Measurements from ENCODE around the gene GINS3. TPM values are rescaled to one million over a fixed set of nuclear protein-coding genes. Genes with fewer than 3 reads are reported as not detected.

GINS3 gene
- polyA plus RNA-seq, 10 donors: 7.2 to 13.5 (median 8.5) TPM

DNA sequence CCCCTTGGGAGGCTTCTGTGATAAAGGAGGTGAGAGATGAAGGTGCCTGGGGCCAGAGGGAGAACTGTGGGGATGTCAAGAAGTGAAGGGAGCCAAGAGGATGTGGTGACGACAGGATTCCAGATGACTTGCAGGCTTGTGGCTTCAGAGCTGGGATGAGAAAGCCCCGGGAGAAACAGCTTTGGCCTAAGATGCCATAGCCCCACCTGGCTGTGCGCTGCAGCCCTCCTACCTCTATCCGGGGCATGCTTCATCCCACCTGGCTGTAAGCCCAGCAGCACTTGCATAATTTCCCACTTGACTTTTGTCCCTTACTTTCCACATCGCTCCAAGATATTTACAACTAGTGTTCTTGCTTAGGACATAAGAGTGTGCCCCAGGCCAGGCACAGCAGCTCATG, 29.3 kb downstream of the GINS3 start:
- DNase-seq: no peak

DNA sequence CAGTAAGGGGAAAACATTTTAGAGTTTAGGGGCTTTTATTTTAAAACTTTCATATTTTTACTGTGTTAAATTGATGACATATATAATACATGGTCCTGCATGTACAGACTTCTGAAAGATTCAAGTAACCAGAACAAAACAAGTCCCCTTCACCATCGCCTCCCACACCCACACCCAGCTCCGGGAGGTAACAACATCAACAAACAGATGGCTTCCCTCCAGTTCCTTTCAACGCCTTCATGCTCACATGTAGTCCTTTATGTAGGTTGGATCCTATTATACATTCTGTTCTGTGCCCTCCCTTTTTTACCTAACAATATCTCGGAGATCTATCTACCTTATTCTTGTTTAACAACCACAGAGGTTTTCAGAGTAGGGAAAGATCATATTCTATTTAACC, 30.5 kb downstream of the GINS3 start:
- DNase-seq: no peak

- no peak for DNase-seq
Observed at GRCh38 chr16:58425245-58425644, 33.0 kb downstream of the GINS3 start.

DNA sequence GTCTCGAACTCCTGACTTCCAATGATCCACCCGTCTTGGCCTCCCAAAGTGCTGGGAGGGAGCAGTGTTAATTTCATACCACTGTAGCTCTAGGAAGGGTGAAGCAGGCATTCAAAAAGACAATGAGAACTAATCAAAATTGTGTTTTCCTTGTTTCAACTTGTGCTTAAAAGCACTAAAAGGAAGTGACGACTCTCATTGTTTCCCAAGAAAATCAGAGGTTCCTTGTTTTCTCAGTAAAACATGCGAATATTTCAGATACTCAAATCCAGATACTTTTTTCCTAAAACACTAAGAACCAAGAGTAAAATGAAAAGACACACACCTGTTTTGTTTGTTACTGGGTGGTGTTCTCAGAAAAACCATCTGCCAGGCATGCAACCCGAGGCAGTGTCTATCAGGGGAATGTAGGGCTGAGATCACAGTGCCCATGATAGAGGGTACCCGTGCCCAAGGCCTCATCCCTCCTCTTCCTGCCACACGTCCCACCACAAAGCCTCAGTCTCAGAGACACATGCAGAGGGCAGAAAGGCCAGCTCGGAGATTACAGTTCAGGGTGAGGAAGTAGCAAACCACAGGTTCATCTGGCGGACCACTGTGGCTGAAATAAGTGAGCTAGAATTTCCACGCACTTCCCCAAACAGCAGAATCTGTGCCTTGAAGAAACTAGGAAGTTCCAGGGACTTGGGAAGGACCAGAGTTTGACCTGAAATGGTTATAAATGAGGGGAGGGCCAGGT, 33.7 kb downstream of the GINS3 start:
- peak in 1 of 3 donors; percentile 30 for DNase-seq

GRCh38 chr16:58426966-58427365, 34.7 kb downstream of the GINS3 start:
- no peak for DNase-seq

DNA sequence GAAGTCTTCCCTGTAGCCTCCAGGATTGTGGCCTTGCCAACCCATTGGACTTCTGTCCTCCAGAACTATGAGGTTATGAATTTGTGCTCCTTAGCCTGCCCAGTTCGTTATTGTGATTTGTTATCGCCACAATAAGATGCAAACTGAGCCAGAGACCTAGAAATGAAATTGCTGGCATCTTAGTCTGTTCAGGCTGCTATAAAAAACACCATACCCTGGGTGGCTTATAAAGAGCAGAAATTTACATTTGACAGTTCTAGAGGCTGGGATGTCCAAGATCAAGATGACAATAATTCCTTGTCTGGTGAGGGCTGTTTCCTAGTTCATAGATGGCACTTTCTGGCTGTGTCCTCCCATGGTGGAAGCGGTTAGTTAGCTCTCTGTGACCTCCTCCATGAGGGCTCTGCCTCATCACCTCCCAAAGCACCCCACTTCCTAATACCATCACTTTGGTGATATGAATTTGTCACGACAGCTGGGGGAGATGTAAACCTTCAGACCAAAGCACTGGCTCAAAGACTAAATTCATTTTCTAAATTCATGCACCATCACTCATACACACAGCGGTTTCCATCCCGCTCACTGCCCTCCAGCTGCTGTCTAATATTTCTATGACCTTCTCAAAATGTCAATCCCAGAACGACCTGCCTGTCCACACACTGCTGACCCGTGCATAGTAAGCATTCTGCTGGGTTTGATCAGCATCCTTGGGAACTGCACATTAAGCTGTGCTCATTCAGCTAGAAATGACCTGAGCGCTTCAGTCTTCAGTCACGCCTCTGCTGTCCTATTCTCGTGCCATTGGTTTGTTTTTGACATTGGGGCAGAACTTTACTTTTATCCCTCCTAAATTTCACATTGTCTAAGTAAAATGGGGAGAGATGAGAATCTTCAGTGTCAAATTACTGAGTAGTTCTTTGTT, 36.6 kb downstream of the GINS3 start:
- DNase-seq: no peak

DNA sequence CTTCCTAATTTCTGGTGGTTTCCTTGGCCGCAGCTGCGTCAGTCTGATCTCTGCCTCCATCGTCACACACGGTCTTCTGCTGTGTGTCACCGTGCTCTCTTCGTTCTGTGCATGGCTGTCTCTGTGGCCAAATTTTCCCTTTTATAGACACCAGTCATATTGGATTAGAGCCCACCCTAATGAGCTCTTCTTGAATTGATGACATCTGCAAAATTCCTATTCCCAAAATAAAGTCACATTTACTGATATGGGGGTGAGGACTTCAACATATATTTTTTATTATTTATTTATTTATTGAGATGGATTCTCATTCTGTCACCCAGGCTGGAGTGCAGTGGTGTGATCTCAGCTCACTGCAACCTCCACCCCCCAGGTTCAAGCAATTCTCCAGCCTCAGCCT, 38.4 kb downstream of the GINS3 start:
- no peak for DNase-seq

- DNase-seq: no peak
Observed at GRCh38 chr16:58433569-58433951, 41.3 kb downstream of the GINS3 start.

GRCh38 chr16:58435779-58436178, 43.5 kb downstream of the GINS3 start:
- no peak for DNase-seq

DNA sequence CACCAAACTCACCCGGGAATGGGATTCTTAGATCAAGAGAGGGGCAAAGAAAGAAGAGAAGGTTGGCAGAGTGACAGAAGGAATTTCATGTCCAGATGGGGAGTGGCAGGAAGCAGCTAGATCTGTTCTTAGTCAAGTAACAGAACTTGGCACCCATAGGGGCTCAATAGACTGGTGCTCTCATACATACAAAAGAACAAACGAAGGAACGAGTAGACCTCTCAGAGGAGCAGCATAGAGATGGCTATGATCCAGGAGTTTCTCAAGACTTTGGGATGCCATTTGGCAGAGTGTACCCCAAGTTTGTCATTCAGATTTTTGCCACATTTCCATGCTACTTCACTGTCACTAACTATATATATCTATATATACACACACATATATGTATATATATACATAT, 47.9 kb downstream of the GINS3 start:
- DNase-seq: no peak

GRCh38 chr16:58442547-58442946, 50.3 kb downstream of the GINS3 start:
- no peak for DNase-seq

DNA sequence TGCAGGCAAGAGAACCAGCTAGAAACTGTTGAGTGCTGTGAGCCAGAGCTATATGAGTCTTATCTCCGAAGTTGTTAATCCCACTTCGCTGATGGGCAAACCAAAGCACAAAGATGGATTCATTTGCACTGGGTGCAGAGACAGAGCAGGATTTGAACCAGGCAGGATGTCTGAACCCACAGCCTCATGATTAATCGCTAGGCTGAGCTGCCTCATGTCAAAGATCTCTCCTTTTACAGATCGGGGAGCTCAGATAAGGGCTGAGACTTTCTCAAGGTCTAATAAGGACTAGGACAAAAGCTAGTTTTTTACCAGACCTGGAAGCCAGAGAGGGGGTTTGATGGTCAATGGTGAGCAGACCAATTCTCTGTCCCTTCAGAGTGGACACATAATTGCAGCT, 51.5 kb downstream of the GINS3 start:
- DNase-seq: no peak

DNA sequence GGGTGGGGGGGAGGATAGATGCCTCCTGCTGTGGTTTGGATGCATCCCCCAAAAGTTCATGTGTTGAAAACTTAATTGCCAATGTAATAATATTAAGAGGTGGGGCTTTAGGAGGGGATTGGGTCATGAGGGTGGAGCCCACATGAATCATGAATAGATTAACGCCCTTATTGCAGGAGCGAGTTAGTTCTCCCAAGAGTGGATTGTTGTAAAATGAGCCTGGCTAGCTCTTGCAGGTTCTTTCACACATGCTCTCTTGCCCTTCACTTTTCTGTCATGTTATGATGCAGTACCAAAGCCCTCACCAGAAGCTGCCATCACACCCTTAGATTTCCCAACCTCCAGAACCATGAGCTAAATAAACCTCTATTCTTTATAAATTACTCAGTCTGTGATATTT, 52.0 kb downstream of the GINS3 start:
- DNase-seq: no peak

- DNase-seq: no peak
Observed at GRCh38 chr16:58448890-58449289, 56.6 kb downstream of the GINS3 start.

GRCh38 chr16:58449306-58449705, 57.0 kb downstream of the GINS3 start:
- no peak for DNase-seq

DNA sequence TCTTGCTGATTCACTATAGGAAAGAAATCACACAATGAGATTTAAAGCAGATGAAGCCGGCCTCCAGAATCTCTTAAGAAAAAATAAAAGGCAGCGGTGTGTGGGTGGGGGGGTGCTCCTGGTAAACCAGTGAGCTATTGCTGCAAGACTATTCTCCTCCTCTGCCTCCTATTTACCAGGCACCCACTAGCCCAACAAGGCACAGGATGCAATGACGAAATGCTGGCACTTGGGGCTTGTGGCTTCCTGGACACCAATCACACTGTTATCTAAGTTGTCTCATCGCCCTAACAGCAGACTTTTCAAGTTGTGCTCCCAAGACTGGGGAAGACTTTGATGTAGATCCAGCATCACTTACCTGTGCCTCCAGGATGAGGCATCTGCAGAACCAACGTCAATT, 57.5 kb downstream of the GINS3 start:
- no peak for DNase-seq

- no peak for DNase-seq
Observed at GRCh38 chr16:58450590-58450989, 58.3 kb downstream of the GINS3 start.

DNA sequence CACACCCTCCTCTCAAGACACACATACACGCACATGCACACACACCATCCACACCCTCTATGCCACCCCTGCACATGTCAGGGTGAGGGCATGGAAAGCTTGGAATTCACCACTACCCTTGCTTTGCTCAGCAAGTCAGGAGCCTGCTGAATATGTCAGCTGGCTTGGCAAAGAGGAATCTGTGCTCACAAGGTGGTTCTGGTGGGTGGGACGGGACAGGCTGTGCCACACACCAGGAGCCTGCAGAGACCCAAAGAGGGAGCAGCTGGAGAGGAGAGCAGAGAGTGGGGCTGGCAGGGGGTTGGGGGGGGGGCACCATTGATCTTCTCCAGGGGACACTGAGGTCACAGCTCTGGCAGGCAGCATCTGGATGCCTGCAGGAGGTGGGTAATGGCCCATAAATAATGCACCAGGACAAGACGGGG, 59.0 kb downstream of the GINS3 start:
- DNase-seq: no peak

GRCh38 chr16:58451945-58452401, 59.7 kb downstream of the GINS3 start:
- DNase-seq: no peak

DNA sequence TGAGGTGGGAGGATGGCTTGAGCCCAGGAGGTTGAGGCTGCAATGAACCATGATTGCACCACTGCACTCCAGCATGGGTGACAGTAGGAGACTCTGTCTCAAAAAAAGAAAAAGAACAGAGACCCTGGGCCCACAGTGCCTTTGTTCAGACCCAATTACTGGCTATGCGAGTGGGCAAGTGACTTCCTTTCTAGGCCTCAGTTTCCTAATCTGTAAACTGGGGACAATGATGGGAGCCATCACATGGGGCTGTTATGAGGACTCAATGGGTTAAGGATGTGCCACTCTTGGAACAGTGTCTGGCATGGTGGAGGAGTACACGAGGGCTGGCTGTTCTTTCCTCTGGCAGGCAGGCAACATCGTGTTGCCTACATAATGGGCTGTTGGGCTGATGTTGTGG, 60.4 kb downstream of the GINS3 start:
- DNase-seq: no peak

- no peak for DNase-seq
Observed at GRCh38 chr16:58454178-58454577, 61.9 kb downstream of the GINS3 start.

- DNase-seq: no peak
Observed at GRCh38 chr16:58454856-58455255, 62.6 kb downstream of the GINS3 start.
